DOHH2 (cell line): ENCODE results near the gene CAMKMT.

Source experiments
- H3F3A ChIP-seq: fragments of 200-600 bp; sonication (generic), shearing (Covaris generic); 2 replicates; pipeline ENCODE4 v1.6.0; 2016; ENCODE audit warnings: antibody characterized with exemption, mild to moderate bottlenecking; ENCODE audit not compliant: control insufficient read depth, insufficient read depth
- H3K27ac ChIP-seq: fragments of 200-600 bp; sonication (generic); 2 replicates; pipeline ENCODE4 v1.5.1; 2014; ENCODE audit warnings: low read depth, mild to moderate bottlenecking, low read length, moderate library complexity
- H3K27me3 ChIP-seq: fragments of 200-600 bp; sonication (generic); 2 replicates; pipeline ENCODE4 v1.6.1; 2014; ENCODE audit warnings: mild to moderate bottlenecking, low read length, mixed read lengths; ENCODE audit not compliant: control insufficient read depth
- H3K36me3 ChIP-seq: fragments of 200-600 bp; sonication (generic); 2 replicates; pipeline ENCODE4 v1.6.1; 2014; ENCODE audit warnings: mild to moderate bottlenecking, low read length, moderate library complexity, mixed read lengths; ENCODE audit not compliant: control insufficient read depth
- H3K4me1 ChIP-seq: fragments of 200-600 bp; sonication (generic); 2 replicates; pipeline ENCODE4 v1.6.1; 2014; ENCODE audit warnings: mild to moderate bottlenecking, low read length, mixed read lengths; ENCODE audit not compliant: control insufficient read depth
- H3K4me2 ChIP-seq: fragments of 200-600 bp; sonication (generic); 2 replicates; pipeline ENCODE4 v1.6.0; 2014; ENCODE audit warnings: mild to moderate bottlenecking, low read length, moderate library complexity
- H3K4me3 ChIP-seq: fragments of 200-600 bp; sonication (generic); 2 replicates; pipeline ENCODE4 v1.5.1; 2014; ENCODE audit warnings: mild to moderate bottlenecking, low read length, mixed read lengths
- H3K79me2 ChIP-seq: fragments of 200-600 bp; sonication (generic); 2 replicates; pipeline ENCODE4 v1.6.1; 2014; ENCODE audit warnings: mild to moderate bottlenecking, low read length, mixed read lengths; ENCODE audit not compliant: control insufficient read depth
- H3K9me2 ChIP-seq: fragments of 200-600 bp; sonication (generic); replicated peaks from 2 replicates; pipeline ENCODE4 v1.6.1; 2014; ENCODE audit warnings: mild to moderate bottlenecking, low read length, mixed read lengths; ENCODE audit not compliant: control insufficient read depth
- H3K9me3 ChIP-seq: fragments of 200-600 bp; sonication (generic); 2 replicates; pipeline ENCODE4 v1.6.1; 2014; ENCODE audit warnings: antibody characterized with exemption, low read length, mixed read lengths; ENCODE audit not compliant: control insufficient read depth, insufficient read depth
- H4K20me1 ChIP-seq: fragments of 200-600 bp; sonication (generic); 2 replicates; pipeline ENCODE4 v1.6.0; 2014; ENCODE audit warnings: low read depth, mild to moderate bottlenecking, antibody characterized with exemption, low read length, moderate library complexity; ENCODE audit not compliant: control insufficient read depth, insufficient read depth
- CTCF ChIP-seq: fragments of 200-600 bp; sonication (generic); IDR thresholded peaks from one replicate; pipeline ENCODE4 v1.5.1; 2014; ENCODE audit warnings: antibody characterized with exemption, mild to moderate bottlenecking, low read depth, low read length; ENCODE audit not compliant: poor library complexity, severe bottlenecking
- EZH2phosphoT487 ChIP-seq: fragments of 200-600 bp; sonication (generic); IDR thresholded peaks from 2 replicates; pipeline ENCODE4 v1.6.1; 2017; ENCODE audit warnings: borderline replicate concordance, mild to moderate bottlenecking, antibody characterized with exemption, low read length, moderate library complexity, mixed read lengths

The CAMKMT gene

GRCh38 chr2:44745922-44746766 lies 384.4 kb downstream of the CAMKMT start:
- H3K79me2 ChIP-seq = no peaks in the 10 kb centered on the region
- no peaks in the 10 kb centered on the region for H4K20me1 ChIP-seq
- no peaks in the 10 kb centered on the region for H3K36me3 ChIP-seq
- H3K27me3 ChIP-seq = no peaks in the 10 kb centered on the region
- no peaks in the 10 kb centered on the region for H3K9me2 ChIP-seq
- H3K27ac ChIP-seq = no peak overlapping the region
- H3K4me3 ChIP-seq = no peak overlapping the region
- no peaks in the 10 kb centered on the region for H3F3A ChIP-seq
- no peak overlapping the region for H3K4me2 ChIP-seq
- TF ChIP-seq EZH2phosphoT487 (no peak), CTCF (no peak)
- H3K4me1 ChIP-seq = no peaks in the 10 kb centered on the region
- H3K9me3 ChIP-seq = no peaks in the 10 kb centered on the region

DNA sequence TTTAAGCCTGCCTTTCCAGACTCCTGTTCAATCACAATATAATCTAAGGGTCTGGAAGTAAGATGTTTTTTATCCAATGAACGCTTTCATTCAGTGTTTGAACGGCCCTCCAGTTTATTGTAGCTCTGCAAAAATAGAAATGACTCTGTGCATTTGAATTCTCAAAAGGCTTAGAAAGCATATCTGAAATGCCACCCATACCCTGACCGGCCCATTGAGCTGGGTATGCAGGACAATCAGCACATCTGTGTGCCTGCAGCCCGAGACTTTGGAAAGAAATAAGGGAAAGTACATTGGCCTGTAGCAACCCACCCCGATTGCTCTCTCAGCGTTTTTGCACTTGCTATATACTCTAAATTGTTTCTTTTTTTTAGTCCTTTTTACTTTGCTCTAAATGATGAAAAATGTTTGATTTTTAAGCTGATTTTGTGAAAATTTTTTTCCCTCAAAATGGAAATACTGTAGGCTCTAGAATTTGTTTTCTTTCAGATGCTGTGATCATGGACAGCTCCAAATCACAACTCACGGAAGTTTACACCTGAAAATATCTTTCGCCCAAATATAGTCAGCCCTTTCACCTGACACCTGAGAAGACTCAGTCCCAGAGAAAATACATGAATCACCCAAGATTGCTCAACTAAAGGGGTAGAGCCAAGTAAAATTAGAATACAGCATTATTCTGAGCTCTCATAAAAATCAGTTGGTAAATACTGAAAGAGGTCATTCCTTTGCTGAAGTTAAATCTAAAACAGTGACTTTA lies 385.3 kb downstream of the CAMKMT start:
- H3K4me3 ChIP-seq = no peak overlapping the region
- H3K27ac ChIP-seq = no peak overlapping the region
- H3K27me3 ChIP-seq = no peaks in the 10 kb centered on the region
- no peaks in the 10 kb centered on the region for H3F3A ChIP-seq
- H3K4me1 ChIP-seq = no peaks in the 10 kb centered on the region
- H4K20me1 ChIP-seq = no peaks in the 10 kb centered on the region
- H3K79me2 ChIP-seq = no peaks in the 10 kb centered on the region
- no peak overlapping the region for H3K4me2 ChIP-seq
- H3K36me3 ChIP-seq = no peaks in the 10 kb centered on the region
- no peaks in the 10 kb centered on the region for H3K9me2 ChIP-seq
- H3K9me3 ChIP-seq = no peaks in the 10 kb centered on the region
- TF ChIP-seq EZH2phosphoT487 (no peak), CTCF (no peak)

GRCh38 chr2:44747794-44748193 lies 386.0 kb downstream of the CAMKMT start:
- Histone ChIP-seq H3K9me3 (no peaks in the 10 kb centered on the region), H4K20me1 (no peaks in the 10 kb centered on the region), H3K4me3 (no peak overlapping the region), H3K4me2 (no peak overlapping the region), H3K79me2 (no peaks in the 10 kb centered on the region), H3K27ac (no peak overlapping the region), H3K9me2 (no peaks in the 10 kb centered on the region), H3K27me3 (no peaks in the 10 kb centered on the region), H3K36me3 (no peaks in the 10 kb centered on the region), H3K4me1 (no peaks in the 10 kb centered on the region), H3F3A (no peaks in the 10 kb centered on the region)
- TF ChIP-seq EZH2phosphoT487 = no peak
- TF ChIP-seq CTCF = no peak
